B cell (primary cell): Measurements from ENCODE around the gene APOC1. TPM values are rescaled to one million over a fixed set of nuclear protein-coding genes. Genes with fewer than 3 reads are reported as not detected.

Experiments used
- ATAC-seq: fragments of 200-7000 bp; cut with Tn5 transposase; one replicate; pipeline ENCODE4 v1.10.0; 2021; ENCODE audit warnings: low read depth, mild to moderate bottlenecking, moderate number of reproducible peaks, moderate library complexity
- CTCF ChIA-PET: fragments of 350-600 bp; sonication (Branson Sonifier 250); formaldehyde crosslinking; loops from one replicate; lab custom pipeline; 2021; ENCODE audit warnings: antibody characterized with exemption, inconsistent platforms; lab: Charles Lee
- POLR2A ChIA-PET: fragments of 350-600 bp; sonication (Branson Sonifier 250); formaldehyde crosslinking; loops from one replicate; lab custom pipeline; 2021; ENCODE audit warnings: antibody characterized with exemption; lab: Charles Lee
- DNase-seq: peaks from one replicate; pipeline ENCODE4 v3.0.0; 2013
- H2AFZ ChIP-seq: 2 replicates; pipeline ENCODE4 v1.6.1; 2012; ENCODE audit warnings: mild to moderate bottlenecking, low read depth, low read length; ENCODE audit not compliant: insufficient read depth, poor library complexity, severe bottlenecking
- H3K27ac ChIP-seq, 2 donors: 1 replicate in 1 of 2; 2 replicates in 1 of 2; pipeline ENCODE4 v1.5.1; 2012 to 2013; ENCODE audit warnings: low read length in 2 of 2, mild to moderate bottlenecking in 2 of 2, moderate library complexity in 1 of 2
- H3K27me3 ChIP-seq, 4 experiments: fragments of 200-600 bp in 1 of 4; sonication (generic) in 1 of 4; replicated peaks in 1 of 4; 1 replicate in 2 of 4; 2 replicates in 2 of 4; pipeline versions ENCODE4 v1.6.1 to v1.7.0; 2013 to 2016; ENCODE audit warnings: low read length in 3 of 4, mild to moderate bottlenecking in 2 of 4, mixed read lengths in 1 of 4, moderate library complexity in 1 of 4; ENCODE audit not compliant: insufficient read depth in 4 of 4, control insufficient read depth in 3 of 4; ENCODE audit errors: control extremely low read depth in 1 of 4
- H3K36me3 ChIP-seq, 2 experiments: replicated peaks in 1 of 2; 1 replicate in 1 of 2; 2 replicates in 1 of 2; pipeline versions ENCODE4 v1.6.1 to v1.7.1; 2013; ENCODE audit warnings: low read length in 1 of 2; ENCODE audit not compliant: insufficient read depth in 2 of 2, control insufficient read depth in 1 of 2; ENCODE audit errors: control extremely low read depth in 1 of 2, extremely low read depth in 1 of 2
- H3K4me1 ChIP-seq, 2 donors: fragments of 200-600 bp in 1 of 2; sonication (generic) in 1 of 2; 1 replicate in 1 of 2; 2 replicates in 1 of 2; pipeline versions ENCODE4 v1.5.1 to v1.6.1; 2013 to 2017; ENCODE audit warnings: low read length in 2 of 2; ENCODE audit not compliant: control insufficient read depth in 2 of 2, insufficient read depth in 2 of 2
- H3K4me2 ChIP-seq: replicated peaks from 2 replicates; pipeline ENCODE3; 2012; ENCODE audit warnings: mild to moderate bottlenecking, low read depth, low read length; ENCODE audit not compliant: poor library complexity, severe bottlenecking
- H3K4me3 ChIP-seq, 5 experiments: fragments of 200-600 bp in 1 of 5; sonication (generic) in 1 of 5; 1 replicate in 3 of 5; 2 replicates in 2 of 5; pipeline versions ENCODE4 v1.5.1 to v1.7.0; 2011 to 2016; ENCODE audit warnings: low read length in 4 of 5, mild to moderate bottlenecking in 4 of 5, low read depth in 2 of 5, control low read depth in 1 of 5, moderate library complexity in 1 of 5; ENCODE audit not compliant: insufficient read depth in 1 of 5; ENCODE audit errors: control extremely low read depth in 1 of 5, extremely low read depth in 1 of 5
- H3K79me2 ChIP-seq: fragments of 200-600 bp; sonication (generic); one replicate; pipeline ENCODE4 v1.6.0; 2016; ENCODE audit warnings: low read length; ENCODE audit not compliant: control insufficient read depth, insufficient read depth
- H3K9ac ChIP-seq: fragments of 200-600 bp; sonication (generic); 2 replicates; pipeline ENCODE4 v1.6.1; 2017; ENCODE audit warnings: mild to moderate bottlenecking, low read length, moderate library complexity
- H3K9me3 ChIP-seq, 3 donors: one replicate each; pipeline versions ENCODE4 v1.6.1 to v1.7.1; 2013; ENCODE audit warnings: low read length in 2 of 3; ENCODE audit not compliant: control insufficient read depth in 2 of 3, insufficient read depth in 1 of 3; ENCODE audit errors: control extremely low read depth in 1 of 3
- H4K20me1 ChIP-seq: 2 replicates; pipeline ENCODE4 v1.6.0; 2012; ENCODE audit warnings: mild to moderate bottlenecking, low read length; ENCODE audit not compliant: insufficient read depth, control insufficient read depth, poor library complexity, severe bottlenecking
- H3K27ac Mint-ChIP-seq: one replicate; pipeline ENCODE4 v1.8.0; 2021; ENCODE audit warnings: mixed read lengths
- H3K27me3 Mint-ChIP-seq: one replicate; pipeline ENCODE4 v1.8.0; 2021; ENCODE audit warnings: mixed read lengths
- H3K4me1 Mint-ChIP-seq: one replicate; pipeline ENCODE4 v1.8.0; 2021; ENCODE audit warnings: mixed read lengths
- H3K4me3 Mint-ChIP-seq: one replicate; pipeline ENCODE4 v1.8.0; 2021; ENCODE audit warnings: mixed read lengths
- H3K9me3 Mint-ChIP-seq: one replicate; pipeline ENCODE4 v1.8.0; 2022; ENCODE audit warnings: mixed read lengths; ENCODE audit not compliant: insufficient read depth
- EZH2 ChIP-seq: IDR thresholded peaks from 2 replicates; pipeline ENCODE4 v1.6.1; 2012; ENCODE audit warnings: borderline replicate concordance, low read depth, mild to moderate bottlenecking, moderate library complexity, low read length; ENCODE audit not compliant: insufficient read depth, poor library complexity, severe bottlenecking
- WGBS: methylation state at CpG from one replicate; pipeline ENCODE4 v1.1.5; 2013; ENCODE audit warnings: missing lambda C conversion rate; ENCODE audit not compliant: insufficient coverage; 5-methylcytosine and 5-hydroxymethylcytosine counted together
- intact Hi-C: fragments of 100-400 bp; cut with micrococcal nuclease; formaldehyde crosslinking; loops from one replicate; pipeline ENCODE4 v1.10.0; 2022
- polyA plus RNA-seq: library from polyadenylated mRNA; depleted of rRNA; stranded (reverse); fragments of >200 nt; gene quantifications from 2 replicates; pipeline ENCODE4 v1.2.3, GENCODE V29; 2012
- total RNA-seq, 2 donors: library from RNA; stranded (reverse); fragments of 120-200 nt in 1 of 2; gene quantifications; 1 replicate in 1 of 2; 2 replicates in 1 of 2; pipeline versions ENCODE4 v1.2.3 to v1.2.4, GENCODE V29; 2013 to 2022
- TF ChIP-seq, protein P1 (sequence below): fragments of 200-600 bp; IDR thresholded peaks from one replicate; pipeline ENCODE4 v1.8.0; 2022; ENCODE audit warnings: antibody characterized with exemption, mild to moderate bottlenecking

The APOC1 gene
- total and polyA plus RNA-seq, 2 donors (not counting 1 experiment from before 2014, with no cell fraction given): not detected

DNA sequence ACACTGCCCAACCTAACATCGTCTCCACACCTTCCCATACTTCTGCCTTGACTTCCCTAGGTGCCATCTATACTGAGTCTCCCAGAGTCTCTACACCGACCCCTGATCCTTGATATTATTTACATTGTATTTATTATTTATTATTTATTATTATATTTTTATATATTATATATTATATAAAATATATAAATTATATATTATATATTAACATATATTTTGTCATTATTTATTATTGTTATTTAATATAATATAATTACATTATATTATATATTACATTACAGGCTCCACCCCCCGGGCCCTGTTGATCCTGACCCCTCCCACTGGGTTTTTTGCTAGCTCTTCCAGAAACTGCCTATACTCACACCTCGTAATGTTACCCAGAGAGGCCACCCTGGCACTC lies 41.7 kb upstream of the APOC1 start:
- no peaks in the 10 kb centered on the region for H3K9me3 ChIP-seq
- CTCF ChIA-PET: no interaction called here
- no peak overlapping the region for H3K27ac Mint-ChIP-seq

DNA sequence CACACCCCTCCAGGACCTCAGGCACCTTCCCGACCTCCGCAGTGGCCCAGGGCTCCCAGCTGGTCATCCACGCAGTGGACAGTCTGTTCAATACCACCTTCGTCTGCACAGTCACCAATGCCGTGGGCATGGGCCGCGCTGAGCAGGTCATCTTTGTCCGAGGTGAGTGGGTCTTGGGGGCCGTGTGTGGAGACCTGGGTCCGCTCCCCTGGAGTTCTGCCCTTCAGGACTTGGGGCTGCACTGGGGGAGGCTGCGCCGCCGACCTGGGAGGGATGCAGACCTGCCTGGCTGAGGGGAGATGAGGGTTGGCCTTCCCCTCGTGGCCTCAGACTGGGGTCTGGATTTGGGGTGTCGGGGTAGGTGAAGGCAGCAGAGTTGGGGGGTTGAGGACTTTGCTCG lies 40.1 kb upstream of the APOC1 start:
- no peak for ATAC-seq
- Mint-ChIP-seq H3K4me1 (no peaks in the 10 kb centered on the region), H3K4me3 (no peak overlapping the region)

More for the DNA sequence above, 41.7 kb upstream of the APOC1 start:
- intact Hi-C loops: no loop called here
- POLR2A ChIA-PET: interaction anchor here (0.8 kb wide), 1 partner anchor 164 kb away, joined by 4 read pairs; no protein-coding TSS in a partner anchor
- Histone ChIP-seq H4K20me1 (no peaks in the 10 kb centered on the region), H3K9ac (no peak overlapping the region), H3K27me3 (peaks cover 0 to 3% (median 0%) of the 10 kb centered on the region in 4 experiments), H3K4me3 (no peak overlapping the region), H3K27ac (no peak overlapping the region), H3K4me2 (no peak overlapping the region), H3K4me1 (no peaks in the 10 kb centered on the region), H3K79me2 (no peaks in the 10 kb centered on the region), H3K36me3 (no peaks in the 10 kb centered on the region), H2AFZ (no peak overlapping the region)
- H3K9me3 Mint-ChIP-seq: no peaks in the 10 kb centered on the region
- no peak for DNase-seq
- ATAC-seq: no peak
- TF ChIP-seq, protein P1, sequence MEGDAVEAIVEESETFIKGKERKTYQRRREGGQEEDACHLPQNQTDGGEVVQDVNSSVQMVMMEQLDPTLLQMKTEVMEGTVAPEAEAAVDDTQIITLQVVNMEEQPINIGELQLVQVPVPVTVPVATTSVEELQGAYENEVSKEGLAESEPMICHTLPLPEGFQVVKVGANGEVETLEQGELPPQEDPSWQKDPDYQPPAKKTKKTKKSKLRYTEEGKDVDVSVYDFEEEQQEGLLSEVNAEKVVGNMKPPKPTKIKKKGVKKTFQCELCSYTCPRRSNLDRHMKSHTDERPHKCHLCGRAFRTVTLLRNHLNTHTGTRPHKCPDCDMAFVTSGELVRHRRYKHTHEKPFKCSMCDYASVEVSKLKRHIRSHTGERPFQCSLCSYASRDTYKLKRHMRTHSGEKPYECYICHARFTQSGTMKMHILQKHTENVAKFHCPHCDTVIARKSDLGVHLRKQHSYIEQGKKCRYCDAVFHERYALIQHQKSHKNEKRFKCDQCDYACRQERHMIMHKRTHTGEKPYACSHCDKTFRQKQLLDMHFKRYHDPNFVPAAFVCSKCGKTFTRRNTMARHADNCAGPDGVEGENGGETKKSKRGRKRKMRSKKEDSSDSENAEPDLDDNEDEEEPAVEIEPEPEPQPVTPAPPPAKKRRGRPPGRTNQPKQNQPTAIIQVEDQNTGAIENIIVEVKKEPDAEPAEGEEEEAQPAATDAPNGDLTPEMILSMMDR: no peak
- no peak for TF ChIP-seq EZH2
- H3K4me1 Mint-ChIP-seq: no peaks in the 10 kb centered on the region
- H3K4me3 Mint-ChIP-seq: no peak overlapping the region
- H3K27me3 Mint-ChIP-seq: peaks cover 10% of the 10 kb centered on the region
- WGBS: 60% methylated on average over 2 of the region's 4 CpGs

More for the DNA sequence above, 40.1 kb upstream of the APOC1 start:
- H3K27me3 ChIP-seq: peaks cover 0 to 3% (median 0%) of the 10 kb centered on the region in 4 experiments
- POLR2A ChIA-PET: no interaction called here
- no peaks in the 10 kb centered on the region for H3K4me1 ChIP-seq
- no peaks in the 10 kb centered on the region for H3K9me3 ChIP-seq
- no peak for DNase-seq
- 88% methylated on average over 15 of the region's 16 CpGs for WGBS
- H3K79me2 ChIP-seq: no peaks in the 10 kb centered on the region
- Mint-ChIP-seq H3K27me3 (peaks cover 15% of the 10 kb centered on the region), H3K9me3 (no peaks in the 10 kb centered on the region), H3K27ac (no peak overlapping the region)
- no peak overlapping the region for H3K4me3 ChIP-seq
- no peaks in the 10 kb centered on the region for H3K36me3 ChIP-seq
- CTCF ChIA-PET: no interaction called here
- no peak overlapping the region for H2AFZ ChIP-seq
- no peaks in the 10 kb centered on the region for H4K20me1 ChIP-seq
- no peak overlapping the region for H3K27ac ChIP-seq
- intact Hi-C loops: no loop called here
- no peak overlapping the region for H3K9ac ChIP-seq
- no peak overlapping the region for H3K4me2 ChIP-seq
- TF ChIP-seq, protein P1: no peak
- TF ChIP-seq EZH2: no peak
